ENCODE data around the gene RNF167. TPM values are rescaled to one million over a fixed set of nuclear protein-coding genes. Genes with fewer than 3 reads are reported as not detected.

The RNF167 gene
- total and polyA plus RNA-seq, 2 of the 13 experiments (the other 11 are each of a cell fraction or from before 2014, with no cell fraction given): 44.1 to 45.4 TPM

DNA sequence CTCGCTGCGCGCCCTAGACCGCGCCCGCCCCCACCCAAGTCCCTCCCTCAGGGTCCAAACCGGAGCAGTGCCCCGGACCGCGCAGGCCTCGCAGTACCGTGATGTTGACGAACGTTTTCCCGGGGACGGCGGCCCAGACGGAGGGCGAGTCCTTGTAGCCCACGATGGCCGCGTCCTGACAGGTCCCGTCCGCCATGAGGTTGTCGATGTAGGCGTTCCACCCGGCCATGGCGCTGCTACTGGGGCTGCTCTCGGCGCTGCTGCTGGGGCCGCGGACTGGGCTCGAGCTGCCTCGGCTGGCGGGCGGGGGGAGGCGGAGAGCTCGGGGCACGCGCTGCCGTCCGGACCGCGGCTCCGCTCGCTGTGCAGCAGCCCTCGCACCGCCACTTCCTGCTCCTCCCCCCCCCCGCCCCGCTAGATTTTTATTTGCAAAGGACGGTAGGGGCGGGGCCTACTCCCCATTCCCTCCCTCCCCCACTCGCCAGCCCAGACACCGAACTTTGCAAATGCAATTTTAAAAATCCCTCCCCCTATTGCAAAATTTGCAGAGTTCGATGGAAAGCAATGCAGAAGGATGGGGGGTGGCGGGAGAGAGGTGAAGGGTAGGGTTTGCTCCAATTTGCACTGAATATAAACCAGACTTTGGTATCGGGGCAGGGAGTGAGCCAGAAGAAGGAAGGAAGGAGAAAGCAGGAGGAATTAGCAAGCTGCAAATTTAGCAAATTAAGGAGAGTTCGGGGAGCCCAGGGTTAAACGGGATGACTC lies 8.3 kb downstream of the RNF167 start, which contains the start of gene PFN1 (continued):
- TF ChIP-seq, protein P1, sequence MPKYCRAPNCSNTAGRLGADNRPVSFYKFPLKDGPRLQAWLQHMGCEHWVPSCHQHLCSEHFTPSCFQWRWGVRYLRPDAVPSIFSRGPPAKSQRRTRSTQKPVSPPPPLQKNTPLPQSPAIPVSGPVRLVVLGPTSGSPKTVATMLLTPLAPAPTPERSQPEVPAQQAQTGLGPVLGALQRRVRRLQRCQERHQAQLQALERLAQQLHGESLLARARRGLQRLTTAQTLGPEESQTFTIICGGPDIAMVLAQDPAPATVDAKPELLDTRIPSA (CRISPR knock-in tag; IDR thresholded peaks at IDR 0.05; ENCODE audit: borderline replicate concordance): 0 out of 2 replicates have a peak, but pooled peaks have one; percentile 44
- TF ChIP-seq GLI4 (CRISPR knock-in tag; IDR thresholded peaks at IDR 0.05; ENCODE audit: borderline replicate concordance) (peak; percentile 63; the same call in 1 of the 2 replicates), SOX6 (IDR thresholded peaks at IDR 0.05) (no peak), SOX6 (CRISPR knock-in tag; IDR thresholded peaks at IDR 0.05) (peak; percentile 33), ZSCAN20 (CRISPR knock-in tag; IDR thresholded peaks at IDR 0.05; ENCODE audit: borderline replicate concordance) (0 out of 2 replicates have a peak, but pooled peaks have one; percentile 49), HNRNPUL1 (IDR thresholded peaks at IDR 0.05; ENCODE audit: low read depth, low read length) (peak; percentile 37; the same call in 1 of the 2 replicates), ZNF556 (CRISPR knock-in tag; IDR thresholded peaks at IDR 0.05; ENCODE audit: borderline replicate concordance) (peak; percentile 83), ZNF780A (CRISPR knock-in tag; IDR thresholded peaks at IDR 0.05) (0 out of 2 replicates have a peak, but pooled peaks have one; percentile 14), KLF11 (CRISPR knock-in tag; IDR thresholded peaks at IDR 0.05) (no peak), MTF2 (CRISPR knock-in tag; IDR thresholded peaks at IDR 0.05; ENCODE audit: borderline replicate concordance) (no peak), ZNF160 (CRISPR knock-in tag; IDR thresholded peaks at IDR 0.05) (peak; percentile 27; the same call in 1 of the 2 replicates), CC2D1A (CRISPR knock-in tag; IDR thresholded peaks at IDR 0.05) (no peak), MEIS2 (CRISPR knock-in tag; IDR thresholded peaks at IDR 0.05) (peak; percentile 91), ZNF564 (CRISPR knock-in tag; IDR thresholded peaks at IDR 0.05) (0 out of 2 replicates have a peak, but pooled peaks have one; percentile 43), NKX3-1 (CRISPR knock-in tag; IDR thresholded peaks at IDR 0.05) (0 out of 2 replicates have a peak, but pooled peaks have one; percentile 26), ZNF546 (CRISPR knock-in tag; conservative IDR thresholded peaks at IDR 0.05) (no peak), DNMT1 (CRISPR knock-in tag; IDR thresholded peaks at IDR 0.05) (peak; percentile 21; the same call in 1 of the 2 replicates)
- TF ChIP-seq, protein P2, sequence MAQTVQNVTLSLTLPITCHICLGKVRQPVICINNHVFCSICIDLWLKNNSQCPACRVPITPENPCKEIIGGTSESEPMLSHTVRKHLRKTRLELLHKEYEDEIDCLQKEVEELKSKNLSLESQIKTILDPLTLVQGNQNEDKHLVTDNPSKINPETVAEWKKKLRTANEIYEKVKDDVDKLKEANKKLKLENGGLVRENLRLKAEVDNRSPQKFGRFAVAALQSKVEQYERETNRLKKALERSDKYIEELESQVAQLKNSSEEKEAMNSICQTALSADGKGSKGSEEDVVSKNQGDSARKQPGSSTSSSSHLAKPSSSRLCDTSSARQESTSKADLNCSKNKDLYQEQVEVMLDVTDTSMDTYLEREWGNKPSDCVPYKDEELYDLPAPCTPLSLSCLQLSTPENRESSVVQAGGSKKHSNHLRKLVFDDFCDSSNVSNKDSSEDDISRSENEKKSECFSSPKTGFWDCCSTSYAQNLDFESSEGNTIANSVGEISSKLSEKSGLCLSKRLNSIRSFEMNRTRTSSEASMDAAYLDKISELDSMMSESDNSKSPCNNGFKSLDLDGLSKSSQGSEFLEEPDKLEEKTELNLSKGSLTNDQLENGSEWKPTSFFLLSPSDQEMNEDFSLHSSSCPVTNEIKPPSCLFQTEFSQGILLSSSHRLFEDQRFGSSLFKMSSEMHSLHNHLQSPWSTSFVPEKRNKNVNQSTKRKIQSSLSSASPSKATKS (CRISPR knock-in tag; IDR thresholded peaks at IDR 0.05): no peak
- TF ChIP-seq, protein P3, sequence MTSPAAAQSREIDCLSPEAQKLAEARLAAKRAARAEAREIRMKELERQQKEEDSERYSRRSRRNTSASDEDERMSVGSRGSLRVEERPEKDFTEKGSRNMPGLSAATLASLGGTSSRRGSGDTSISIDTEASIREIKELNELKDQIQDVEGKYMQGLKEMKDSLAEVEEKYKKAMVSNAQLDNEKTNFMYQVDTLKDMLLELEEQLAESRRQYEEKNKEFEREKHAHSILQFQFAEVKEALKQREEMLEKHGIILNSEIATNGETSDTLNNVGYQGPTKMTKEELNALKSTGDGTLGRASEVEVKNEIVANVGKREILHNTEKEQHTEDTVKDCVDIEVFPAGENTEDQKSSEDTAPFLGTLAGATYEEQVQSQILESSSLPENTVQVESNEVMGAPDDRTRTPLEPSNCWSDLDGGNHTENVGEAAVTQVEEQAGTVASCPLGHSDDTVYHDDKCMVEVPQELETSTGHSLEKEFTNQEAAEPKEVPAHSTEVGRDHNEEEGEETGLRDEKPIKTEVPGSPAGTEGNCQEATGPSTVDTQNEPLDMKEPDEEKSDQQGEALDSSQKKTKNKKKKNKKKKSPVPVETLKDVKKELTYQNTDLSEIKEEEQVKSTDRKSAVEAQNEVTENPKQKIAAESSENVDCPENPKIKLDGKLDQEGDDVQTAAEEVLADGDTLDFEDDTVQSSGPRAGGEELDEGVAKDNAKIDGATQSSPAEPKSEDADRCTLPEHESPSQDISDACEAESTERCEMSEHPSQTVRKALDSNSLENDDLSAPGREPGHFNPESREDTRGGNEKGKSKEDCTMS (CRISPR knock-in tag; conservative IDR thresholded peaks at IDR 0.05): no peak
- TF ChIP-seq, protein P4, sequence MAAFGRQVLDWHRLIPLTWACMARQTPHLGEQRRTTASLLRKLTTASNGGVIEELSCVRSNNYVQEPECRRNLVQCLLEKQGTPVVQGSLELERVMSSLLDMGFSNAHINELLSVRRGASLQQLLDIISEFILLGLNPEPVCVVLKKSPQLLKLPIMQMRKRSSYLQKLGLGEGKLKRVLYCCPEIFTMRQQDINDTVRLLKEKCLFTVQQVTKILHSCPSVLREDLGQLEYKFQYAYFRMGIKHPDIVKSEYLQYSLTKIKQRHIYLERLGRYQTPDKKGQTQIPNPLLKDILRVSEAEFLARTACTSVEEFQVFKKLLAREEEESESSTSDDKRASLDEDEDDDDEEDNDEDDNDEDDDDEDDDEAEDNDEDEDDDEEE (CRISPR knock-in tag; IDR thresholded peaks at IDR 0.05): peak; percentile 75; the same call in 1 of the 2 replicates
- TF ChIP-seq, protein P5, sequence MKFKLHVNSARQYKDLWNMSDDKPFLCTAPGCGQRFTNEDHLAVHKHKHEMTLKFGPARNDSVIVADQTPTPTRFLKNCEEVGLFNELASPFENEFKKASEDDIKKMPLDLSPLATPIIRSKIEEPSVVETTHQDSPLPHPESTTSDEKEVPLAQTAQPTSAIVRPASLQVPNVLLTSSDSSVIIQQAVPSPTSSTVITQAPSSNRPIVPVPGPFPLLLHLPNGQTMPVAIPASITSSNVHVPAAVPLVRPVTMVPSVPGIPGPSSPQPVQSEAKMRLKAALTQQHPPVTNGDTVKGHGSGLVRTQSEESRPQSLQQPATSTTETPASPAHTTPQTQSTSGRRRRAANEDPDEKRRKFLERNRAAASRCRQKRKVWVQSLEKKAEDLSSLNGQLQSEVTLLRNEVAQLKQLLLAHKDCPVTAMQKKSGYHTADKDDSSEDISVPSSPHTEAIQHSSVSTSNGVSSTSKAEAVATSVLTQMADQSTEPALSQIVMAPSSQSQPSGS (CRISPR knock-in tag; IDR thresholded peaks at IDR 0.05): no peak

All from HepG2 (cell line).